Gastrocnemius medialis (tissue), 4 donors: Measurements from ENCODE around the gene CAPN5. TPM values are rescaled to one million over a fixed set of nuclear protein-coding genes. Genes with fewer than 3 reads are reported as not detected.

ENCODE experiments used
- ATAC-seq, 2 donors: fragments of 150-250 bp; one replicate each; pipeline ENCODE4 v1.9.1; 2016
- DNase-seq, 2 donors: peaks; one replicate each; pipeline ENCODE4 v3.0.0-alpha.2; 2019
- H3K27ac ChIP-seq, 4 donors: fragments of 200-600 bp; sonication (generic); 1 replicate in 1 of 4; 2 replicates in 3 of 4; pipeline ENCODE4 v1.5.1; 2016 to 2018; ENCODE audit warnings: mild to moderate bottlenecking in 2 of 4, moderate library complexity in 1 of 4
- H3K27me3 ChIP-seq, 3 donors: fragments of 200-600 bp; sonication (generic) in 2 of 3; 1 replicate in 1 of 3; 2 replicates in 2 of 3; pipeline versions ENCODE4 v1.5.1 to v1.6.0; 2016 to 2019; ENCODE audit warnings: mild to moderate bottlenecking in 1 of 3, moderate library complexity in 1 of 3
- H3K36me3 ChIP-seq, 2 donors: fragments of 200-600 bp; sonication (generic) in 1 of 2; one replicate each; pipeline ENCODE4 v1.5.1; 2017 to 2018
- H3K4me1 ChIP-seq, 2 donors: fragments of 200-600 bp; sonication (generic) in 1 of 2; one replicate each; pipeline ENCODE4 v1.5.1; 2016 to 2017; ENCODE audit warnings: mild to moderate bottlenecking in 2 of 2
- H3K4me3 ChIP-seq, 4 donors: fragments of 200-600 bp; sonication (generic) in 3 of 4; 1 replicate in 1 of 4; 2 replicates in 3 of 4; pipeline ENCODE4 v1.5.1; 2016 to 2019; ENCODE audit warnings: mild to moderate bottlenecking in 2 of 4
- H3K9me3 ChIP-seq, 3 donors: fragments of 200-600 bp; sonication (generic) in 2 of 3; 1 replicate in 1 of 3; 2 replicates in 2 of 3; pipeline ENCODE4 v1.5.1; 2016 to 2019
- CTCF ChIP-seq, 5 experiments: fragments of 450-650 bp in 3 of 5; fragments of 200-600 bp in 2 of 5; sonication (generic) in 2 of 5; IDR thresholded peaks in 4 of 5; conservative IDR thresholded peaks in 1 of 5; 1 replicate in 4 of 5; 2 replicates in 1 of 5; pipeline ENCODE4 v1.5.1; 2016 to 2019; ENCODE audit warnings: antibody characterized with exemption in 5 of 5, mild to moderate bottlenecking in 3 of 5, moderate library complexity in 3 of 5
- POLR2A ChIP-seq, 2 donors: fragments of 450-650 bp; IDR thresholded peaks; one replicate each; pipeline ENCODE4 v1.6.1; 2017; ENCODE audit warnings: antibody characterized with exemption in 2 of 2, mild to moderate bottlenecking in 2 of 2, moderate library complexity in 2 of 2
- in situ Hi-C, 4 donors: fragments of 200-750 bp; cut with MboI; loops; one replicate each; pipeline versions ENCODE4 v1.15.0 to v1.8.0; 2017; ENCODE audit warnings: low sequenced_read_pairs in 4 of 4
- intact Hi-C: fragments of 100-400 bp; cut with DNase I; formaldehyde crosslinking; loops from one replicate; pipeline ENCODE4 v1.15.1; 2023; ENCODE audit warnings: low total_unique reads
- total RNA-seq, 4 donors: library from RNA; depleted of rRNA; stranded (reverse); fragments of >200 nt; gene quantifications; one replicate each; pipeline versions ENCODE4 v1.1.0 to v1.2.3, GENCODE V29; 2016

The CAPN5 gene
- total RNA-seq, 4 donors from 2014 or later = 0.58 to 12.4 (median 1.5) TPM

DNA sequence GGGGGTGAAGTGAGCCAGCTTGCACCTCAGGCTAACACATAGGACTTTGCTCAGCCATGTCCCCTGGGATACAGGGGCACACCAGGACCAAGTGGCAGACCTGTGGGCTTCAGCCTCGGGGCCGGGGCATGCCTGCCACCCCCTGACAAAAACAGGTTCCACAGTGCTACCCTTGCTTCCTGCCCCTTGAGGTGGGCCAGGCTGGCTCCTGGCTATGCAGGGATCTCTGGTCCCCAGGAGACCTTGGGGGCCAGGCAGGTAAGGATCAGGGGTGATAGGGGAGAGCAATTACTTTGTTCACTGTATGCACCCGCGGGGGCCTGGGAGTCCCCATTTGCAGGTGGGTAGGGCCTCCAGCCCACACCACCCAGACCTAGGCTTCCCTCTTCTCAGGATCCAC lies 58.9 kb downstream of the CAPN5 start:
- TF ChIP-seq POLR2A (IDR thresholded peaks at IDR 0.05) (no peak), CTCF (IDR thresholded peaks at IDR 0.05 in 4 of 5, conservative IDR thresholded peaks at IDR 0.05 in 1 of 5) (no peak)
- Histone ChIP-seq H3K9me3 (no peaks in the 10 kb centered on the region), H3K4me3 (no peak overlapping the region), H3K27ac (no peak overlapping the region), H3K4me1 (peaks cover 1 to 7% of the 10 kb centered on the region in 2 donors), H3K27me3 (no peaks in the 10 kb centered on the region), H3K36me3 (no peaks in the 10 kb centered on the region)
- DNase-seq = no peak
- no peak for ATAC-seq
- in situ Hi-C loops (loop anchor here (5.0 to 10.0 kb wide), 3 partner anchors 59 to 69 kb away; no protein-coding TSS in a partner anchor), intact Hi-C loops (loop anchor here (10.0 kb wide), 1 partner anchor 349 kb away; the partner anchor contains the start of gene PAK1)

DNA sequence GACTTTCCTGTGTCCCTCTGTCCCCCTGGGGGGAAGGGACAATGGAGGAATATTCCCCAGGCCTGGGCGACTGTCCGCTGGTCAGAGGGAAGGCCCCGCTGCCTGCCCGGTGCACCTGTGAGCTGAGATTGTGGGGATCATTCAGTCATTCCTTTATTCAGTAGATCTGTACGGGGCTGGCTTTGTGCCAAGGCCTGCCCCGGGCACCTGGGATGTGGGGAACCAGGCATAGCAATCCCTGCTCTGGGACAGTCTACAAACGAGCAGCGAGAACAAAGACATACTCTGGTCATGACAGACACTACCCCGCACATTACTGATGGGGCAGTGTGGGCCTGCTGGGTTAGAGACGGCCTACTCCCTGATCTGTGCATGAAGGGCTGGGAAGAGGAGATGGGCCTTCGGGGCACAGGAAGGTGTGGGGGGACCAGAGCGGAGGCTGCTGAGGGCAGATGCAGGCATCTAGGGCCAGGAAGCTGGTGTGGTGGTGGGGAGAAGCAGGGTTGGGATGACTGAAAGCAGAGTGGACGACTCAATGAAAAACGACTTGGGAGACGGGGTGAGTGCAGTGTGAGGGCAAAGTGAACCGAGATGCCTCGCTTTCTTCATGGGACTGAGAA lies 59.5 kb downstream of the CAPN5 start:
- in situ Hi-C loops = loop anchor here (5.0 to 10.0 kb wide), 3 partner anchors 59 to 69 kb away; no protein-coding TSS in a partner anchor

DNA sequence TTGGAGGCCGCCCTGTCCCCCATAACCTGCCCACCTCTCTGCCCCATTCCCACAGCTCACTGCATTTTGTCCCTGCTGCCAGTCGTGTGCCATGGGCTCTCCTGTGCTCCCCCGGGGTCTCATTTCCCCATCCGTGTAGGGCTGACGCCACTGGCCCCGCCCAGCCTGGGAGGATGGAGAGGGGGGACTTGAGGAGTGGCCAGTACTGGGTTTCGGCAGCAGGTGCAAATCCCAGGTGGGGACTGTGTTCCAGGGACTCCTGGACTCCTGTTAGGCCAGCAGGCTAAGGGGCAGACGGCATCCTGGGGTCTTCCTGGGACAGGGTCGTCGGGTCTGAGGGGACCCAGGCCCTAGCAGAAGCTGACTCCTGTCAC lies 60.1 kb downstream of the CAPN5 start:
- DNase-seq = no peak
- Histone ChIP-seq H3K27me3 (no peaks in the 10 kb centered on the region), H3K9me3 (no peaks in the 10 kb centered on the region), H3K27ac (no peak overlapping the region), H3K4me3 (peak overlapping the region; percentile 34 to 65 (median 51)), H3K4me1 (peaks cover 9 to 17% of the 10 kb centered on the region in 2 donors), H3K36me3 (no peaks in the 10 kb centered on the region)
- intact Hi-C loops (loop anchor here (1.0 to 10.0 kb wide), 3 partner anchors 61 to 421 kb away; partner anchors contain the start of gene PAK1), in situ Hi-C loops (loop anchor here (5.0 to 10.0 kb wide), 3 partner anchors 58 to 68 kb away; no protein-coding TSS in a partner anchor)
- ATAC-seq = peak in 1 of 2 donors; percentile 8
- TF ChIP-seq CTCF (IDR thresholded peaks at IDR 0.05 in 4 of 5, conservative IDR thresholded peaks at IDR 0.05 in 1 of 5) = no peak
- no peak for TF ChIP-seq POLR2A (IDR thresholded peaks at IDR 0.05)

More for the DNA sequence above, 59.5 kb downstream of the CAPN5 start:
- DNase-seq (no peak), ATAC-seq (no peak)
- Histone ChIP-seq H3K4me1 (peaks cover 7 to 12% of the 10 kb centered on the region in 2 donors), H3K27me3 (no peaks in the 10 kb centered on the region), H3K27ac (no peak overlapping the region), H3K4me3 (no peak overlapping the region), H3K36me3 (no peaks in the 10 kb centered on the region), H3K9me3 (no peaks in the 10 kb centered on the region)
- intact Hi-C loops = loop anchor here (10.0 kb wide), 1 partner anchor 349 kb away; the partner anchor contains the start of gene PAK1
- TF ChIP-seq POLR2A (IDR thresholded peaks at IDR 0.05) (no peak), CTCF (IDR thresholded peaks at IDR 0.05 in 4 of 5, conservative IDR thresholded peaks at IDR 0.05 in 1 of 5) (no peak)

DNA sequence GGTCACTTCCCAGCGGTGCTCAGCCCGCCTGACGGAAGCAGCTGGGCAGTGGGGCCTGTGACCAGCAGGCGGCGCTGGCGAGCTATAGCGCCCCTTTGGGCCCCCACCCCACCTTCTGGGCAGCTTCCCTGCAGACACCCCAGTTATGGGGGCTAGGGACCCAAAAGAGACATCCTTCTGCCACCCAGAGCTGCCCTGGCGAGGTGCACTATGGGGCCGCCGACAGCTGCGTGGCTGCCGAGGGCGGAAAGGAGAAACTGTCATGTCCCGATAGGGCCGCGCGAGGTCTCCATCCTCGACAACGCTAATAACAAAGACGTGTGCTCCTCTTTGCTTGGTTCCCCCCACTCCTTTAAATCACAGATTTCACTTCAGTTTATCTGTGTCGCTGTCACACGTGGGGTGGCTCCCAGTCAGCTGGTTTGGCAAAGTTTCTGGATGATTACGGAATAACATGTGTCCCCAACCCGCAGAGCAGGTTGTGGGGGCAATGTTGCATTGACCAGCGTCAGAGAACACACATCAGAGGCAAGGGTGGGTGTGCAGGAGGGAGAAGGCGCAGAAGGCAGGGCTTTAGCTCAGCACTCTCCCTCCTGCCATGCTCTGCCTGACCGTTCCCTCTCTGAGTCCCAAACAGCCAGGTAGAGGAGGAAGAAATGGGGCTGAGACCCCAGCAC lies 60.6 kb downstream of the CAPN5 start:
- Histone ChIP-seq H3K4me3 (peak overlapping the region; percentile 34 to 65 (median 51)), H3K27me3 (no peaks in the 10 kb centered on the region), H3K4me1 (peaks cover 9 to 17% of the 10 kb centered on the region in 2 donors), H3K9me3 (no peaks in the 10 kb centered on the region), H3K36me3 (no peaks in the 10 kb centered on the region), H3K27ac (peak overlapping the region in 1 of 4 donors; percentile 3)
- peak; percentile 55 to 63 for ATAC-seq
- intact Hi-C loops = loop anchor here (1.0 to 10.0 kb wide), 3 partner anchors 61 to 421 kb away; partner anchors contain the start of gene PAK1
- peak; percentile 93 to 98 (median 96) for TF ChIP-seq CTCF (IDR thresholded peaks at IDR 0.05 in 4 of 5, conservative IDR thresholded peaks at IDR 0.05 in 1 of 5)
- TF ChIP-seq POLR2A (IDR thresholded peaks at IDR 0.05) = no peak
- no peak for DNase-seq
- in situ Hi-C loops = loop anchor here (5.0 to 10.0 kb wide), 3 partner anchors 57 to 67 kb away; no protein-coding TSS in a partner anchor
